ENCODE data around the gene IRF4. TPM values are rescaled to one million over a fixed set of nuclear protein-coding genes. Genes with fewer than 3 reads are reported as not detected.
"Not testable (repeated sequence)": the region's sequence is repeated elsewhere in the genome, so short reads cannot be mapped to it uniquely, and the experiment has no call there.

Gene IRF4
- total RNA-seq, 1 experiment from 2014 or later: 0.15 TPM

GRCh38 chr6:424741-425417 lies 33.3 kb downstream of the IRF4 start:
- intact Hi-C loops (cut with micrococcal nuclease): no loop called here
- POLR2A ChIA-PET (ENCODE audit: unreplicated experiment): no interaction called here
- H3K27me3 ChIP-seq (ENCODE audit: low read length): no peaks in the 10 kb centered on the region
- no peaks in the 10 kb centered on the region for H3K36me3 ChIP-seq (ENCODE audit: low read depth, low read length)
- no peak overlapping the region for H3K27ac ChIP-seq (ENCODE audit: low read length)
- no peaks in the 10 kb centered on the region for H4K20me1 ChIP-seq (ENCODE audit: low read length)
- ATAC-seq: no peak
- DNase-seq: no peak
- TF ChIP-seq, protein P1, sequence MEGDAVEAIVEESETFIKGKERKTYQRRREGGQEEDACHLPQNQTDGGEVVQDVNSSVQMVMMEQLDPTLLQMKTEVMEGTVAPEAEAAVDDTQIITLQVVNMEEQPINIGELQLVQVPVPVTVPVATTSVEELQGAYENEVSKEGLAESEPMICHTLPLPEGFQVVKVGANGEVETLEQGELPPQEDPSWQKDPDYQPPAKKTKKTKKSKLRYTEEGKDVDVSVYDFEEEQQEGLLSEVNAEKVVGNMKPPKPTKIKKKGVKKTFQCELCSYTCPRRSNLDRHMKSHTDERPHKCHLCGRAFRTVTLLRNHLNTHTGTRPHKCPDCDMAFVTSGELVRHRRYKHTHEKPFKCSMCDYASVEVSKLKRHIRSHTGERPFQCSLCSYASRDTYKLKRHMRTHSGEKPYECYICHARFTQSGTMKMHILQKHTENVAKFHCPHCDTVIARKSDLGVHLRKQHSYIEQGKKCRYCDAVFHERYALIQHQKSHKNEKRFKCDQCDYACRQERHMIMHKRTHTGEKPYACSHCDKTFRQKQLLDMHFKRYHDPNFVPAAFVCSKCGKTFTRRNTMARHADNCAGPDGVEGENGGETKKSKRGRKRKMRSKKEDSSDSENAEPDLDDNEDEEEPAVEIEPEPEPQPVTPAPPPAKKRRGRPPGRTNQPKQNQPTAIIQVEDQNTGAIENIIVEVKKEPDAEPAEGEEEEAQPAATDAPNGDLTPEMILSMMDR (conservative IDR thresholded peaks at IDR 0.05; ENCODE audit: low read depth, low read length): no peak
- no peak for TF ChIP-seq EZH2phosphoT487 (IDR thresholded peaks at IDR 0.05; ENCODE audit: borderline replicate concordance, low read length)
- no peak for TF ChIP-seq EZH2 (IDR thresholded peaks at IDR 0.05; ENCODE audit: low read length, unreplicated experiment)
- H3K9ac ChIP-seq (ENCODE audit: low read length): no peak overlapping the region
- peaks cover 18% of the 10 kb centered on the region for H3K4me1 ChIP-seq (ENCODE audit: insufficient read depth, low read length)
- no peaks in the 10 kb centered on the region for H3K9me3 ChIP-seq (ENCODE audit: low read length)
- BruUV-seq (replicated peaks): no TSS peak
- no peak overlapping the region for H3K4me2 ChIP-seq (ENCODE audit: low read length)
- H3K79me2 ChIP-seq (ENCODE audit: low read length): no peaks in the 10 kb centered on the region
- H3K9me2 ChIP-seq (replicated peaks; ENCODE audit: low read length): no peaks in the 10 kb centered on the region
- H2AFZ ChIP-seq (ENCODE audit: low read length): no peak overlapping the region
- CTCF ChIA-PET: no interaction called here
- H3K4me3 ChIP-seq (ENCODE audit: low read length): no peak overlapping the region
- no peaks in the 10 kb centered on the region for H3F3A ChIP-seq (ENCODE audit: low read length, unreplicated experiment)

GRCh38 chr6:425418-425788 lies 33.9 kb downstream of the IRF4 start:
- H3K36me3 ChIP-seq (ENCODE audit: low read depth, low read length); H3K4me3 ChIP-seq (ENCODE audit: low read length); POLR2A ChIA-PET (ENCODE audit: unreplicated experiment); H3K4me2 ChIP-seq (ENCODE audit: low read length); ATAC-seq; intact Hi-C loops (cut with micrococcal nuclease); BruUV-seq (replicated peaks); CTCF ChIA-PET; H3K9me2 ChIP-seq (replicated peaks; ENCODE audit: low read length); H3K27me3 ChIP-seq (ENCODE audit: low read length); H4K20me1 ChIP-seq (ENCODE audit: low read length); H3K9me3 ChIP-seq (ENCODE audit: low read length); H2AFZ ChIP-seq (ENCODE audit: low read length); H3K27ac ChIP-seq (ENCODE audit: low read length); H3F3A ChIP-seq (ENCODE audit: low read length, unreplicated experiment); H3K9ac ChIP-seq (ENCODE audit: low read length); H3K79me2 ChIP-seq (ENCODE audit: low read length); DNase-seq: not testable (repeated sequence)
- peaks cover 18% of the 10 kb centered on the region for H3K4me1 ChIP-seq (ENCODE audit: insufficient read depth, low read length)

GRCh38 chr6:426198-426738 lies 34.7 kb downstream of the IRF4 start:
- BruUV-seq (replicated peaks); CTCF ChIA-PET; H3K9ac ChIP-seq (ENCODE audit: low read length); intact Hi-C loops (cut with micrococcal nuclease); H3K4me2 ChIP-seq (ENCODE audit: low read length); H3K27me3 ChIP-seq (ENCODE audit: low read length); H3K27ac ChIP-seq (ENCODE audit: low read length); ATAC-seq; H3K9me2 ChIP-seq (replicated peaks; ENCODE audit: low read length); H3K36me3 ChIP-seq (ENCODE audit: low read depth, low read length); H3K4me3 ChIP-seq (ENCODE audit: low read length); H3K9me3 ChIP-seq (ENCODE audit: low read length); POLR2A ChIA-PET (ENCODE audit: unreplicated experiment); H3F3A ChIP-seq (ENCODE audit: low read length, unreplicated experiment); H2AFZ ChIP-seq (ENCODE audit: low read length); H4K20me1 ChIP-seq (ENCODE audit: low read length); DNase-seq; H3K79me2 ChIP-seq (ENCODE audit: low read length): not testable (repeated sequence)
- peaks cover 18% of the 10 kb centered on the region for H3K4me1 ChIP-seq (ENCODE audit: insufficient read depth, low read length)
